NB4 (cell line): ENCODE data around the gene CD55.

Experiments used
- MYC ChIP-seq: IDR thresholded peaks from 2 replicates; pipeline ENCODE4 v1.6.1; 2011; ENCODE audit warnings: low read depth, low read length
- POLR2A ChIP-seq: IDR thresholded peaks from 2 replicates; pipeline ENCODE4 v1.6.1; 2011; ENCODE audit warnings: mild to moderate bottlenecking; ENCODE audit not compliant: insufficient read length; ENCODE audit errors: extremely low read depth

GRCh38 chr1:207393610-207394009 lies 72.1 kb downstream of the CD55 start:
- TF ChIP-seq POLR2A (no peak), MYC (no peak)
